Esophagus squamous epithelium (tissue), 5 donors: ENCODE data around the gene HIBCH. TPM values are rescaled to one million over a fixed set of nuclear protein-coding genes. Genes with fewer than 3 reads are reported as not detected.

Experiments
- DNase-seq: peaks from one replicate; lab custom pipeline; 2025; lab: John Stamatoyannopoulos, UW
- H3K27ac ChIP-seq, 4 donors: fragments of 200-600 bp; sonication (generic); one replicate each; pipeline ENCODE4 v1.5.1; 2016 to 2019; ENCODE audit warnings: mild to moderate bottlenecking in 1 of 4
- H3K27me3 ChIP-seq, 4 donors: fragments of 200-600 bp; sonication (generic); 1 replicate in 3 of 4; 2 replicates in 1 of 4; pipeline versions ENCODE4 v1.5.1 to v1.6.0; 2017 to 2021; ENCODE audit warnings: antibody characterized with exemption in 1 of 4
- H3K36me3 ChIP-seq, 3 donors: fragments of 200-600 bp; sonication (generic); one replicate each; pipeline ENCODE4 v1.5.1; 2016 to 2019
- H3K4me1 ChIP-seq, 3 donors: fragments of 200-600 bp; sonication (generic); one replicate each; pipeline ENCODE4 v1.5.1; 2017 to 2019
- H3K4me3 ChIP-seq, 4 donors: fragments of 200-600 bp; sonication (generic); 1 replicate in 3 of 4; 2 replicates in 1 of 4; pipeline ENCODE4 v1.5.1; 2016 to 2019; ENCODE audit warnings: mild to moderate bottlenecking in 2 of 4, moderate library complexity in 1 of 4
- H3K9me3 ChIP-seq, 3 donors: fragments of 200-600 bp; sonication (generic); one replicate each; pipeline ENCODE4 v1.5.1; 2016 to 2019
- CTCF ChIP-seq, 6 experiments: fragments of 450-650 bp in 4 of 6; fragments of 200-600 bp in 2 of 6; sonication (generic) in 2 of 6; IDR thresholded peaks; one replicate each; pipeline ENCODE4 v1.5.1; 2016 to 2019; ENCODE audit warnings: antibody characterized with exemption in 6 of 6, mild to moderate bottlenecking in 4 of 6, moderate library complexity in 4 of 6
- POLR2A ChIP-seq, 4 donors: fragments of 450-650 bp; IDR thresholded peaks; one replicate each; pipeline ENCODE4 v1.6.1; 2017; ENCODE audit warnings: antibody characterized with exemption in 4 of 4, mild to moderate bottlenecking in 4 of 4, moderate library complexity in 3 of 4
- WGBS, 2 donors: methylation state at CpG; one replicate each; pipeline ENCODE4 v1.1.5; 2018; 5-methylcytosine and 5-hydroxymethylcytosine counted together
- intact Hi-C: fragments of 100-400 bp; cut with DNase I; formaldehyde crosslinking; loops from one replicate; pipeline ENCODE4 v1.15.0; 2022
- total RNA-seq, 4 donors: library from RNA; depleted of rRNA; stranded (reverse); fragments of >200 nt; gene quantifications; one replicate each; pipeline ENCODE4 v1.1.0, GENCODE V29; 2016
- donor health status: DM: yes; HTN: yes; CAD: no.

HIBCH gene
- 10 to 100 TPM; 20.9 to 31.5 (median 29.9) TPM for total RNA-seq

GRCh38 chr2:190319555-190320498 is at the start of gene HIBCH:
HIBCH (minus strand) TSS chr2:190319826; CDS start chr2:190319750, 76 bp downstream.
- Histone ChIP-seq H3K27me3 (no peaks in the 10 kb centered on the region), H3K4me3 (peak within 1 kb of the TSS; percentile 54 to 86 (median 77)), H3K4me1 (peaks cover 0 to 55% (median 7%) of the 10 kb centered on the region in 3 donors), H3K9me3 (no peaks in the 10 kb centered on the region), H3K27ac (peak within 1 kb of the TSS; percentile 86 to 95 (median 92)), H3K36me3 (no peaks in the 10 kb centered on the region)
- 1% methylated on average over 28 to 31 of the region's 50 CpGs for WGBS, 2 donors
- intact Hi-C loops, result no loop called here
- peak; percentile 48 to 77 (median 68) for TF ChIP-seq CTCF (IDR thresholded peaks at IDR 0.05)
- TF ChIP-seq POLR2A (IDR thresholded peaks at IDR 0.05), result peak in 2 of 4 donors; percentile 56 to 75
- peak; percentile 72 for DNase-seq

GRCh38 chr2:190367091-190367490 is 47.5 kb upstream of the HIBCH start:
- no peak for TF ChIP-seq POLR2A (IDR thresholded peaks at IDR 0.05)
- no peak for TF ChIP-seq CTCF (IDR thresholded peaks at IDR 0.05)
- no peak overlapping the region for H3K4me3 ChIP-seq
- no peak for DNase-seq
- H3K27ac ChIP-seq, result no peak overlapping the region
- peaks cover 0 to 3% (median 0%) of the 10 kb centered on the region in 3 donors for H3K4me1 ChIP-seq
- H3K27me3 ChIP-seq, result no peaks in the 10 kb centered on the region
- H3K9me3 ChIP-seq, result no peaks in the 10 kb centered on the region
- H3K36me3 ChIP-seq, result peaks cover 0 to 96% (median 8%) of the 10 kb centered on the region in 3 donors
- intact Hi-C loops, result no loop called here
- WGBS, 2 donors, result 83 to 86% methylated on average over 4 of the region's 4 CpGs

GRCh38 chr2:190366248-190366753 is 46.7 kb upstream of the HIBCH start:
- no peak for DNase-seq
- intact Hi-C loops, result no loop called here
- TF ChIP-seq POLR2A (IDR thresholded peaks at IDR 0.05) (no peak), CTCF (IDR thresholded peaks at IDR 0.05) (no peak)
- H3K9me3 ChIP-seq, result no peaks in the 10 kb centered on the region
- H3K4me3 ChIP-seq, result no peak overlapping the region
- H3K4me1 ChIP-seq, result peaks cover 0 to 4% (median 0%) of the 10 kb centered on the region in 3 donors
- H3K27ac ChIP-seq, result no peak overlapping the region
- H3K27me3 ChIP-seq, result no peaks in the 10 kb centered on the region
- H3K36me3 ChIP-seq, result peaks cover 0 to 100% (median 8%) of the 10 kb centered on the region in 3 donors
- WGBS, 2 donors, result 88% methylated on average over 11 of the region's 11 CpGs

GRCh38 chr2:190365499-190366204 is 46.0 kb upstream of the HIBCH start:
- no peaks in the 10 kb centered on the region for H3K27me3 ChIP-seq
- 87 to 95% methylated on average over 15 to 19 of the region's 19 CpGs for WGBS, 2 donors
- intact Hi-C loops, result no loop called here
- peaks cover 0 to 11% (median 0%) of the 10 kb centered on the region in 3 donors for H3K4me1 ChIP-seq
- no peak overlapping the region for H3K27ac ChIP-seq
- H3K36me3 ChIP-seq, result peaks cover 0 to 99% (median 8%) of the 10 kb centered on the region in 3 donors
- H3K4me3 ChIP-seq, result no peak overlapping the region
- TF ChIP-seq CTCF (IDR thresholded peaks at IDR 0.05), result no peak
- TF ChIP-seq POLR2A (IDR thresholded peaks at IDR 0.05), result no peak
- DNase-seq, result no peak
- H3K9me3 ChIP-seq, result no peaks in the 10 kb centered on the region
